HFF-Myc (cell line): Measurements from ENCODE around the gene CTNNB1.

Source experiments
- DNase-seq: peaks from one replicate; pipeline ENCODE4 v3.0.0-alpha.2; 2011; ENCODE audit warnings: low read depth; ENCODE audit errors: extremely low read depth
- H3K4me3 ChIP-seq: replicated peaks from 2 replicates; pipeline ENCODE4 v1.5.1; 2011; ENCODE audit warnings: low read depth, mild to moderate bottlenecking, control low read depth, low read length
- TF ChIP-seq, protein P1 (sequence below): IDR thresholded peaks from 2 replicates; pipeline ENCODE4 v1.5.1; 2012; ENCODE audit warnings: mild to moderate bottlenecking, low read depth, low read length, control low read depth; ENCODE audit errors: missing control alignments

The CTNNB1 gene

DNA sequence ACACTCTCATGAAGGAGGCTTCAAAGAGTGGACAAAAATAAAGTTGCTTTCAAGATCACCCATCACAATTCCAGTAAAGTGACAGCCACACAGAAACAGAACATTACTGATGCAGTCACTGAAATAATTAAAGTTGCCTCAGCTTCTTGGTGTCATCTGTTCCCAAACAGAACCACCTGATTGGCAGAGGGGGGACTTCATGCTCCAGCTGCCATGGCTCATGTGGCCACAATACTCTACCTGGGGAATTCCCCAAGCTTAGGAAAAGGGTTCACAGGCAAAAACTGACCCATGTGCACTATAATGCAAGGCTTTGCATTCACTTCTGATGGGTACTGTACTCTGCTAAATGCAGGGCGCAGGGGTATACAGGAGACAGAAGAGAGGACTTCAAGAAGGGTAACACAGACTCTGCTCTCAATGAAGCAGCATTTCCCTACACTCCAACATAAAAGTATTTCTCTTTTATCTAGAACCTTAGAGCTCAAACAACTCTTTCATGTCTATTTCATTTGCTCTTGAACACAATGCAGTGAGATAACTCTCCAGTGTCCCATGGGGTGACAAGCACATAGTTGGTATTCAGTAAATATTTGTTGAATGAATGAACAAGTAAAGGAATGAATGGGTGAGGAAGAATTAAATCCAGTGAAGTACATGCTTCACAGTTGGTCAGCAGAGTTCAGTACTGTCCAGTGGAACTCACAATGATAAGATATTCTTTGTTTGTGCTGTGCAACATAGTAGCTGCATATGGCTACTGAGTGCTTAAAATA, 8.6 kb upstream of the CTNNB1 start:
- TF ChIP-seq, protein P1, sequence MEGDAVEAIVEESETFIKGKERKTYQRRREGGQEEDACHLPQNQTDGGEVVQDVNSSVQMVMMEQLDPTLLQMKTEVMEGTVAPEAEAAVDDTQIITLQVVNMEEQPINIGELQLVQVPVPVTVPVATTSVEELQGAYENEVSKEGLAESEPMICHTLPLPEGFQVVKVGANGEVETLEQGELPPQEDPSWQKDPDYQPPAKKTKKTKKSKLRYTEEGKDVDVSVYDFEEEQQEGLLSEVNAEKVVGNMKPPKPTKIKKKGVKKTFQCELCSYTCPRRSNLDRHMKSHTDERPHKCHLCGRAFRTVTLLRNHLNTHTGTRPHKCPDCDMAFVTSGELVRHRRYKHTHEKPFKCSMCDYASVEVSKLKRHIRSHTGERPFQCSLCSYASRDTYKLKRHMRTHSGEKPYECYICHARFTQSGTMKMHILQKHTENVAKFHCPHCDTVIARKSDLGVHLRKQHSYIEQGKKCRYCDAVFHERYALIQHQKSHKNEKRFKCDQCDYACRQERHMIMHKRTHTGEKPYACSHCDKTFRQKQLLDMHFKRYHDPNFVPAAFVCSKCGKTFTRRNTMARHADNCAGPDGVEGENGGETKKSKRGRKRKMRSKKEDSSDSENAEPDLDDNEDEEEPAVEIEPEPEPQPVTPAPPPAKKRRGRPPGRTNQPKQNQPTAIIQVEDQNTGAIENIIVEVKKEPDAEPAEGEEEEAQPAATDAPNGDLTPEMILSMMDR = no peak
- no peak for DNase-seq
- H3K4me3 ChIP-seq = no peak overlapping the region

DNA sequence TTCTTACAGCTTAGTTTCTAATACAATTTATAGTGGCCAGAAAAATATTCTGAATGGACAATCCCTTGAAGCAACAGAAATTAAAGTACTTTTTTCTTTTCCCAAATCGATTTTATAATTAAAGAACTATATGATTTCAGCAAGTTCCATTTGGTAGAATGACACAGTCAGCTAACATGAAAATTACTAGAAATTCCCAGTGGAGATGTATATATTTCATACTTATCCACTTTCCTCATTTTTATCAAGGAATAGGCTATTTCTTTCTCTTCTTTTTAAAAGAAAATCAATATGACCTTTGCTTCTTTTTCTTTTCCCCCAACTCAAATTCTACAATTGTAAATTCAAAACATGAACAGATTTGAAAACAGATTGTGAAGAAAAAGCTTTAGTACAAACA, 6.4 kb upstream of the CTNNB1 start:
- H3K4me3 ChIP-seq = no peak overlapping the region
- DNase-seq = no peak
- TF ChIP-seq, protein P1 = no peak

DNA sequence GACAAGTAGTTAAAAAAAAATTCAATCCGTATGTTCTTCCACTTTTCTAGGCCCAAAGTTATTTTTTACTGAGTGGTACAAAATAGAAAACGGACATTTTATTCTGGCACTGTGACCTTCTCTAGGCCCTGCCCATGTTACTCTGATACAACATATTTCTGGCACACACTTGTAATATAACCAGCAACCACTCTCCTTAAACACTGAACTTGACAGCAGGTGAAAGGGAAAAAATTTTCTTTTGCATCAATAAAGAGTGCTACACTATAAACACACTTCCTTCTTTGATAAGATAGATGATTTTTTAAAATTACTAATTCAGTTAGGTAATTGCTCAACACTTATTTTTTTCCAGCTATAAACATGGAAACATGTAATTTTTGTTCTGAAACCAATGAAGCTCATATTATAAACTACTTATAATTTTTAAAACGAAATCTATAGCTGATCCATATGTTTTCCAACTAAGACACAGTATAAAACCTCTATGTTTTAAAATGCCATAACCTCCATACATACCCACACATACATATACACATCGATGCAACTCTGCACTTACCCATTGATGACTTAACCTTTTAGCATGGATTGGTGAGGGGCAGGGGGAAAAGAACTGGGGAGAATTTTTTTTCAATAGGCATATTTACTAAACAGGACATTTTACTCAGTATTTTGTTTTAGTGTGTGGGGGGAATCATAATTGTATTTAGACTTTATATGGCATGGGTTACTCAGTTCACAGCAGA, 5.3 kb upstream of the CTNNB1 start:
- DNase-seq = no peak
- TF ChIP-seq, protein P1 = no peak
- no peak overlapping the region for H3K4me3 ChIP-seq

DNA sequence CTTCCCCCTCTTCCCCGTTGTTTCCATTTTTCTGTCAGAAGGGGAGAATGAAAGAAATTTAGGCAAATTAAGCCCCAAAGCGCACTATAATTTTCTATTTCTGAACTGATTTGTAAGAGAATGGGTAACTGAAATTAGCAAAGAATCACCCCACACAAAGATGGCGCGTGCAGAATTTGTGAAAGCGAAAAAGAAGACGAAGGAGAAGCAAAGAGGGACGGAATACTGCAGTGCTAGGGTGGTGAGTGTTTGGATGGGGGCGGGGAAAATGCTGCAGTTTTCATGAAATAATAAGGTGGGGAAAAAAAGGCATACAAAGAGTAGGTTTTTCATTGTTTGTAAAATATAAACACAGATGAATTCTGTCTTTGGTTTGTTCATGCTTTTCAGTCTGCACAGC, 4.6 kb upstream of the CTNNB1 start:
- TF ChIP-seq, protein P1 = no peak
- no peak overlapping the region for H3K4me3 ChIP-seq
- no peak for DNase-seq

DNA sequence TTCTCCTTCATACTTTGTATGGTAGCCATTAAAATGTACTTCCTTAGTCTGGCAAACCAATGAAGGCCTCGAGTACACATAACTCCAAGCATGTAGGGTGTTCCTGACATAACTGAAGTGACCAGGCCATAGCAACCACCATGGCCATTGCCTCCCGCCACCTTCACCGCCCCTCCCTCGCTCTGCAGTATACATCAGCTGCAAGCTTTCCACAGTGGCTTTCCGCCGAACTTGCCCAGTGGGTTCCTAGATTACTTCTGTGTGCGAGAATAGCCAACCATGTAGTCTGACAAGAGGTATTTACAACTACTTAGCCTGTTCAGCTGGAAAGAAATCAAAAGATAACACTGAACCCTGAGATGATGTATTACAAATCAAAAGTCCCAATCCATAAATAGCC, 3.4 kb upstream of the CTNNB1 start:
- DNase-seq = no peak
- TF ChIP-seq, protein P1 = no peak

GRCh38 chr3:41196499-41197410, 2.5 kb upstream of the CTNNB1 start:
- DNase-seq = no peak
- TF ChIP-seq, protein P1 = no peak
- H3K4me3 ChIP-seq = no peak overlapping the region

More for the DNA sequence above, 3.4 kb upstream of the CTNNB1 start:
- no peak overlapping the region for H3K4me3 ChIP-seq
